Measurements from ENCODE around the gene CNIH4. TPM values are rescaled to one million over a fixed set of nuclear protein-coding genes. Genes with fewer than 3 reads are reported as not detected.
"Not testable (repeated sequence)": the region's sequence is repeated elsewhere in the genome, so short reads cannot be mapped to it uniquely, and the experiment has no call there.

The CNIH4 gene
- polyA plus RNA-seq (44.2 and 53.2 TPM in 2 replicates), polyA minus RNA-seq (48.2 and 54.3 TPM in 2 replicates)

GRCh38 chr1:224356685-224357625, at the start of gene CNIH4:
TSS of gene CNIH4 (plus strand) at chr1:224356879. CDS start at chr1:224356925, 46 bp downstream.
- TF ChIP-seq POLR2AphosphoS5 (IDR thresholded peaks at IDR 0.05) (peak; percentile 97), REST (IDR thresholded peaks at IDR 0.05; ENCODE audit: borderline replicate concordance) (peak; percentile 21), EP300 (conservative IDR thresholded peaks at IDR 0.05; ENCODE audit: poor library complexity, severe bottlenecking) (no peak), MXI1 (conservative IDR thresholded peaks at IDR 0.05; ENCODE audit: poor library complexity, severe bottlenecking) (peak; percentile 71), RAD21 (conservative IDR thresholded peaks at IDR 0.05) (no peak), SMC3 (conservative IDR thresholded peaks at IDR 0.05; ENCODE audit: poor library complexity) (peak; percentile 27)
- H3K36me3 ChIP-seq (ENCODE audit: insufficient read depth, low read length) = no peaks in the 10 kb centered on the region
- H3K27ac ChIP-seq (ENCODE audit: low read length) = peak within 1 kb of the TSS; percentile 80
- H3K79me2 ChIP-seq (replicated peaks; ENCODE audit: insufficient read depth, low read length) = peaks cover 39% of the 10 kb centered on the region
- H3K9ac ChIP-seq (ENCODE audit: low read length) = peak within 1 kb of the TSS; percentile 87
- H3F3A ChIP-seq (ENCODE audit: insufficient read depth, low read length, poor library complexity, severe bottlenecking) = no peaks in the 10 kb centered on the region
- H3K9me2 ChIP-seq (ENCODE audit: insufficient read depth, low read length) = no peaks in the 10 kb centered on the region
- no peaks in the 10 kb centered on the region for H3K9me3 ChIP-seq (ENCODE audit: low read length)
- no peaks in the 10 kb centered on the region for H3K27me3 ChIP-seq (ENCODE audit: insufficient read depth, low read depth, low read length)
- H3K4me3 ChIP-seq (ENCODE audit: low read length) = peak within 1 kb of the TSS; percentile 78
- no peaks in the 10 kb centered on the region for H4K20me1 ChIP-seq (ENCODE audit: insufficient read depth)
- H2AFZ ChIP-seq (ENCODE audit: low read depth, low read length) = peak within 1 kb of the TSS; percentile 45
- H3K4me2 ChIP-seq (ENCODE audit: low read length) = peak within 1 kb of the TSS; percentile 61

DNA sequence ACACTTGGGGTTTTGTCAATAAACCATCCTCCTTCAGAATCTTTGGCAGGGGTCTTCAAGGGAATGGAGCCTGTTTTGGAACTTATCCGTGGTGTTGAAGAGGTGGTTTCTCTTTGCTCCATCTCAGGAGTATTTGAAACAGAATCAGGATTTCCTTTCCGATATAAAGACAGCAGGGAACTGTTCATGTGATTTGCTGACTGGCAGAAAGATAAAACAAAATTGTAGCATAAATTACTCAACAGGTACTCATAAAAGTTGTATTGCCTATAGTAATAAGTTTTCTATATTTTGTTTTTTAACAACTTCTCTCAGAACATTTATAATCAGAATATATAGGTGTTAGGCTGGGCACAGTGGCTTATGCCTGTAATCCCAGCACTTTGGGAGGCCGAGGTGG, 48.6 kb upstream of the CNIH4 start:
- no peaks in the 10 kb centered on the region for H4K20me1 ChIP-seq (ENCODE audit: insufficient read depth)
- H3K9ac ChIP-seq (ENCODE audit: low read length) = no peak overlapping the region
- H3K4me3 ChIP-seq (ENCODE audit: low read length) = no peak overlapping the region
- no peak overlapping the region for H3K4me2 ChIP-seq (ENCODE audit: low read length)
- H3K79me2 ChIP-seq (replicated peaks; ENCODE audit: insufficient read depth, low read length) = no peaks in the 10 kb centered on the region
- TF ChIP-seq EP300 (conservative IDR thresholded peaks at IDR 0.05; ENCODE audit: poor library complexity, severe bottlenecking) = no peak
- no peak for TF ChIP-seq RAD21 (conservative IDR thresholded peaks at IDR 0.05)
- no peak for TF ChIP-seq TAF1 (IDR thresholded peaks at IDR 0.05; ENCODE audit: low read depth)
- TF ChIP-seq MXI1 (conservative IDR thresholded peaks at IDR 0.05; ENCODE audit: poor library complexity, severe bottlenecking) = no peak
- no peaks in the 10 kb centered on the region for H3F3A ChIP-seq (ENCODE audit: insufficient read depth, low read length, poor library complexity, severe bottlenecking)
- no peaks in the 10 kb centered on the region for H3K36me3 ChIP-seq (ENCODE audit: insufficient read depth, low read length)
- no peak overlapping the region for H3K27ac ChIP-seq (ENCODE audit: low read length)
- no peak overlapping the region for H2AFZ ChIP-seq (ENCODE audit: low read depth, low read length)
- H3K9me3 ChIP-seq (ENCODE audit: low read length) = no peaks in the 10 kb centered on the region
- no peaks in the 10 kb centered on the region for H3K9me2 ChIP-seq (ENCODE audit: insufficient read depth, low read length)
- no peaks in the 10 kb centered on the region for H3K27me3 ChIP-seq (ENCODE audit: insufficient read depth, low read depth, low read length)

GRCh38 chr1:224311503-224311902, 45.2 kb upstream of the CNIH4 start:
- not testable (repeated sequence) for H3K27ac ChIP-seq (ENCODE audit: low read length); H3K79me2 ChIP-seq (replicated peaks; ENCODE audit: insufficient read depth, low read length); H2AFZ ChIP-seq (ENCODE audit: low read depth, low read length); H3K27me3 ChIP-seq (ENCODE audit: insufficient read depth, low read depth, low read length); H3F3A ChIP-seq (ENCODE audit: insufficient read depth, low read length, poor library complexity, severe bottlenecking); H3K9me2 ChIP-seq (ENCODE audit: insufficient read depth, low read length); H3K9ac ChIP-seq (ENCODE audit: low read length); H3K4me3 ChIP-seq (ENCODE audit: low read length); H3K4me2 ChIP-seq (ENCODE audit: low read length); H3K36me3 ChIP-seq (ENCODE audit: insufficient read depth, low read length); H4K20me1 ChIP-seq (ENCODE audit: insufficient read depth); H3K9me3 ChIP-seq (ENCODE audit: low read length)
